Keratinocyte (primary cell): Measurements from ENCODE around the gene NCOR1. TPM values are rescaled to one million over a fixed set of nuclear protein-coding genes. Genes with fewer than 3 reads are reported as not detected.

Experiments
- DNase-seq: peaks from one replicate; pipeline ENCODE4 v3.0.0-alpha.2; 2011; ENCODE audit warnings: low read depth, missing footprints, low spot score
- FAIRE-seq: peaks from 2 replicates; lab custom pipeline; 2011; peaks lifted over from hg19 to GRCh38; lab: Jason Lieb, UNC
- H2AFZ ChIP-seq: 2 replicates; pipeline ENCODE4 v1.6.0; 2012; ENCODE audit warnings: low read length, control low read depth, inconsistent platforms; ENCODE audit not compliant: control insufficient read depth
- H3K27ac ChIP-seq: 2 replicates; pipeline ENCODE4 v1.5.1; 2011; ENCODE audit warnings: low read length; ENCODE audit not compliant: control insufficient read depth, insufficient read depth
- H3K27me3 ChIP-seq: 3 replicates; pipeline ENCODE4 v1.6.0; 2011; ENCODE audit warnings: low read length; ENCODE audit not compliant: control insufficient read depth, insufficient read depth; ENCODE audit errors: extremely low read depth
- H3K36me3 ChIP-seq, 2 experiments: 2 replicates in 1 of 2; 3 replicates in 1 of 2; pipeline ENCODE4 v1.5.1; 2011; ENCODE audit warnings: low read length in 2 of 2, mild to moderate bottlenecking in 1 of 2; ENCODE audit not compliant: control insufficient read depth in 2 of 2, insufficient read depth in 2 of 2; ENCODE audit errors: extremely low read depth in 1 of 2
- H3K4me1 ChIP-seq: 3 replicates; pipeline ENCODE4 v1.5.1; 2011; ENCODE audit warnings: low read length; ENCODE audit not compliant: control insufficient read depth, insufficient read depth; ENCODE audit errors: extremely low read depth
- H3K4me2 ChIP-seq: 3 replicates; pipeline ENCODE4 v1.6.0; 2011; ENCODE audit warnings: low read depth, low read length; ENCODE audit not compliant: control insufficient read depth, insufficient read depth; ENCODE audit errors: extremely low read depth
- H3K4me3 ChIP-seq, 3 experiments: fragments of 200-600 bp in 1 of 3; sonication (generic) in 1 of 3; 2 replicates in 2 of 3; 3 replicates in 1 of 3; pipeline ENCODE4 v1.5.1; 2011 to 2016; ENCODE audit warnings: low read length in 3 of 3, mild to moderate bottlenecking in 3 of 3, control low read depth in 2 of 3, inconsistent platforms in 1 of 3, low read depth in 1 of 3, mixed read lengths in 1 of 3, mixed run types in 1 of 3, moderate library complexity in 1 of 3; ENCODE audit not compliant: control insufficient read depth in 2 of 3, insufficient read depth in 2 of 3; ENCODE audit errors: extremely low read depth in 1 of 3
- H3K79me2 ChIP-seq: 2 replicates; pipeline ENCODE4 v1.6.0; 2012; ENCODE audit warnings: low read length; ENCODE audit not compliant: control insufficient read depth, insufficient read depth
- H3K9ac ChIP-seq: 3 replicates; pipeline ENCODE4 v1.6.0; 2011; ENCODE audit warnings: low read length; ENCODE audit not compliant: control insufficient read depth, insufficient read depth; ENCODE audit errors: extremely low read depth
- H3K9me1 ChIP-seq: 3 replicates; pipeline ENCODE4 v1.6.0; 2011; ENCODE audit warnings: low read length; ENCODE audit not compliant: control insufficient read depth, insufficient read depth; ENCODE audit errors: extremely low read depth
- H3K9me3 ChIP-seq: 2 replicates; pipeline ENCODE4 v1.5.1; 2012; ENCODE audit warnings: low read depth, low read length; ENCODE audit not compliant: control insufficient read depth
- H4K20me1 ChIP-seq: 3 replicates; pipeline ENCODE4 v1.6.0; 2011; ENCODE audit warnings: low read length; ENCODE audit not compliant: control insufficient read depth, insufficient read depth; ENCODE audit errors: extremely low read depth
- EZH2 ChIP-seq: IDR thresholded peaks from one replicate; pipeline ENCODE4 v1.6.1; 2012; ENCODE audit warnings: inconsistent platforms, mild to moderate bottlenecking, low read length, moderate library complexity
- dilution Hi-C: fragments of 300-500 bp; cut with MboI; formaldehyde crosslinking; loops from one replicate; pipeline ENCODE4 v1.7.0; 2020; ENCODE audit warnings: low sequenced_read_pairs; ENCODE audit not compliant: extremely low pct_ligation_motif_present
- polyA plus RNA-seq, 5 experiments: library from polyadenylated mRNA; depleted of rRNA in 3 of 5; stranded (reverse) in 3 of 5; stranded (forward) in 1 of 5; unstranded in 1 of 5; fragments of >200 nt; gene quantifications; 1 replicate in 1 of 5; 2 replicates in 3 of 5; 3 replicates in 1 of 5; pipeline versions ENCODE4 v1.2.1 to v1.2.3, GENCODE V29; 2011 to 2012; ENCODE audit warnings: missing spikeins in 2 of 5, low read depth in 1 of 5, low replicate concordance in 1 of 5
- TF ChIP-seq, protein P1 (sequence below), 3 experiments: IDR thresholded peaks in 1 of 3; conservative IDR thresholded peaks in 1 of 3; optimal IDR thresholded peaks in 1 of 3; 2 replicates in 2 of 3; 3 replicates in 1 of 3; pipeline versions ENCODE3 to v1.5.1; 2011; ENCODE audit warnings: low read length in 3 of 3, mild to moderate bottlenecking in 3 of 3, moderate library complexity in 2 of 3, control low read depth in 1 of 3, inconsistent platforms in 1 of 3; ENCODE audit not compliant: insufficient read depth in 2 of 3; ENCODE audit errors: extremely low read depth in 1 of 3

The NCOR1 gene
- polyA plus RNA-seq, 1 donor (not counting 4 experiments of a cell fraction or from before 2014, with no cell fraction given): 59.8 TPM

DNA sequence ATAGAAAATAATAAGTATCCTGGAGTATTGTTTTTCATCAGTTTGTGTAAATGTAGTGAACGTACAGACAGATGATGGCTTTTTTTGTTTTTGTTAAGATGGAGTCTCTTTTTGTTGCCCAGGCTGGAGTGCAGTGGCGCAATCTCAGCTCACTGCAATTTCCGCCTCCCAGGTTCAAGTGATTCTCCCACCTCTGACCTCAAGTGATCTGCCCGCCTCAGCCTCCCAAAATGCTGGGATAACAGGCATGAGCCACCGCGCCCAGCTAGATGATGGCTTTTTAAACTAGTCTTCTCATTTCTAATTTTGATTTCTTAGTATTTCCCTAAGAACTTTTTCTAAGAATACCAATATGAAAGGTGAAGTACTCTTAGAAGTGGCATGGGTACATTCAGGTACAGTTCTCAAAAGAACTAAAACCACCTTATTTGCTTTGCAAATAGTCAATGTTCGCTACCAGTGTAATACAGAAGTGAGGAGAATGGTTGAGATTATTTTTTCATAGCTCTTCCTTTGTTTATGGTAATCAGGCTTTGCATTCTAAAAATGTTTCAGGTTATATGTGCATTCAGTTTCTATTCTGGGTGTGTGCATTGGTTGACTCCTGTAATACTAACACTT, 181.5 kb downstream of the NCOR1 start:
- FAIRE-seq (no peak), DNase-seq (no peak)
- no peaks in the 10 kb centered on the region for H4K20me1 ChIP-seq
- H3K79me2 ChIP-seq: peaks cover 2% of the 10 kb centered on the region
- H3K4me1 ChIP-seq: peaks cover under 1% of the 10 kb centered on the region
- no peak overlapping the region for H3K9ac ChIP-seq
- no peak overlapping the region for H3K4me2 ChIP-seq
- dilution Hi-C loops: no loop called here
- H2AFZ ChIP-seq: no peak overlapping the region
- no peaks in the 10 kb centered on the region for H3K9me1 ChIP-seq
- no peaks in the 10 kb centered on the region for H3K27me3 ChIP-seq
- H3K9me3 ChIP-seq: no peaks in the 10 kb centered on the region
- no peak overlapping the region for H3K27ac ChIP-seq
- H3K36me3 ChIP-seq: peaks cover 15 to 39% of the 10 kb centered on the region in 2 experiments
- no peak overlapping the region for H3K4me3 ChIP-seq
- TF ChIP-seq EZH2: no peak
- TF ChIP-seq, protein P1, sequence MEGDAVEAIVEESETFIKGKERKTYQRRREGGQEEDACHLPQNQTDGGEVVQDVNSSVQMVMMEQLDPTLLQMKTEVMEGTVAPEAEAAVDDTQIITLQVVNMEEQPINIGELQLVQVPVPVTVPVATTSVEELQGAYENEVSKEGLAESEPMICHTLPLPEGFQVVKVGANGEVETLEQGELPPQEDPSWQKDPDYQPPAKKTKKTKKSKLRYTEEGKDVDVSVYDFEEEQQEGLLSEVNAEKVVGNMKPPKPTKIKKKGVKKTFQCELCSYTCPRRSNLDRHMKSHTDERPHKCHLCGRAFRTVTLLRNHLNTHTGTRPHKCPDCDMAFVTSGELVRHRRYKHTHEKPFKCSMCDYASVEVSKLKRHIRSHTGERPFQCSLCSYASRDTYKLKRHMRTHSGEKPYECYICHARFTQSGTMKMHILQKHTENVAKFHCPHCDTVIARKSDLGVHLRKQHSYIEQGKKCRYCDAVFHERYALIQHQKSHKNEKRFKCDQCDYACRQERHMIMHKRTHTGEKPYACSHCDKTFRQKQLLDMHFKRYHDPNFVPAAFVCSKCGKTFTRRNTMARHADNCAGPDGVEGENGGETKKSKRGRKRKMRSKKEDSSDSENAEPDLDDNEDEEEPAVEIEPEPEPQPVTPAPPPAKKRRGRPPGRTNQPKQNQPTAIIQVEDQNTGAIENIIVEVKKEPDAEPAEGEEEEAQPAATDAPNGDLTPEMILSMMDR (optimal IDR thresholded peaks at IDR 0.05 in 1 of 3, IDR thresholded peaks at IDR 0.05 in 1 of 3, conservative IDR thresholded peaks at IDR 0.05 in 1 of 3; ENCODE audit: extremely low read depth in 1 of 3, insufficient read depth in 2 of 3, low read length in 3 of 3): no peak

DNA sequence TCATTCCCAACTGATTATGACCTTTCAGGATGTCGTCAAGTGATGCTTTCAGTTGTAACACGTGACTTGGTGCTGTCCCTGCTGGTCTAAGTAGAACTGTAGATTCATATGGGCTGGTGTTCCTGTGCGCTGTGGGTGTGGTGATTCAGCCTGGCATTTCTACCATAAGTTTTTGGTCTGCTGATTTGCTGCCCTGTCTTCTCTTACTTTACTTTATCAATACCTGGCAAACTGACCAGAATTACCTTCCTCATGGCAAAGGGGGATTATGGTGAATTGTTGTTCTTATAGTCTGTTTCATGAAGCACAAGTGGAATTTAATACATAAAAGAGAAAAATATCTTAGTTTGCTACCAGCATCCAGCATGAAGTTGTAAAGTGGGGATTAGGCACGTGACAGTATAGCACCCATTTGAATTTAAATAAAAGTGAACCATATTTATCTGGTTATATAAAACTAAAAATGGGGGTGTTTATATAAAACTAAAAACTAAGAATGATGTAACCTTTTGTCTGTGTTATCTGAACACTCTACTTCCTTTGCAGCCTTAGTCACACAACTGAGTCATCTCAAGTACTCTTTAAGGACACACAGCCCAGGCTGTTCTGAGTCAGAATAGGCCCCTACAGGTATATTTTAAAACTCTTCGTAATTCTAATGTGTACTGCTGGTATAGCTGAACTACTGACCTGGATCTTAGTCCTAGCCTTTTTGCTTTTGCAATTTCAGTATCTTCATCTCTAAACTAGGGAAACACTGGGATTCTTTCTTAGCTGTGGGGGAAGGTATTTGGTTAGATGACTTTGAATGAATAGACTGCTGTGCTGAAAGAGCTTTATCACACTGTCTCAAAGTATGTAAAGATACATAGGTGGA, 187.4 kb downstream of the NCOR1 start:
- Histone ChIP-seq H3K4me1 (peaks cover 22% of the 10 kb centered on the region), H3K36me3 (peaks cover 34 to 44% of the 10 kb centered on the region in 2 experiments), H3K9me1 (no peaks in the 10 kb centered on the region), H3K9me3 (no peaks in the 10 kb centered on the region), H3K4me3 (peak overlapping the region in 1 of 3 experiments; percentile 12), H3K27ac (peak overlapping the region; percentile 98), H4K20me1 (no peaks in the 10 kb centered on the region), H3K4me2 (peak overlapping the region; percentile 45), H2AFZ (no peak overlapping the region), H3K9ac (peak overlapping the region; percentile 69), H3K27me3 (no peaks in the 10 kb centered on the region), H3K79me2 (peaks cover 10% of the 10 kb centered on the region)
- FAIRE-seq: peak; percentile 79
- dilution Hi-C loops: no loop called here
- TF ChIP-seq, protein P1 (optimal IDR thresholded peaks at IDR 0.05 in 1 of 3, IDR thresholded peaks at IDR 0.05 in 1 of 3, conservative IDR thresholded peaks at IDR 0.05 in 1 of 3; ENCODE audit: extremely low read depth in 1 of 3, insufficient read depth in 2 of 3, low read length in 3 of 3): no peak
- no peak for TF ChIP-seq EZH2
- DNase-seq: peak; percentile 59
